GM12878 (cell line): ENCODE results near the gene NT5M. TPM values are rescaled to one million over a fixed set of nuclear protein-coding genes. Genes with fewer than 3 reads are reported as not detected.

Source experiments
- ATAC-seq: fragments of 200-7000 bp; cut with Tn5 transposase; 3 replicates; pipeline ENCODE4 v1.9.1; 2020; ENCODE audit warnings: mild to moderate bottlenecking, moderate library complexity
- Bru-seq: library from RNA; stranded (reverse); fragments of 400-500 nt; gene quantifications from one replicate; lab custom pipeline; 2021; lab: Mats Ljungman, UMichigan
- BruChase-seq, 2 experiments: library from RNA; stranded (reverse); fragments of 400-500 nt; gene quantifications; one replicate each; lab custom pipeline; 2021; lab: Mats Ljungman, UMichigan
- BruUV-seq: library from RNA; stranded (reverse); fragments of 400-500 nt; replicated peaks from 2 replicates; lab custom pipeline; 2021; lab: Mats Ljungman, UMichigan
- CTCF ChIA-PET: fragments of 300-600 bp; sonication (Branson Sonifier 250); formaldehyde crosslinking; extraction: SDS; loops from one replicate; lab custom pipeline; 2021; ENCODE audit warnings: inconsistent platforms; lab: Yijun Ruan, JAX
- POLR2A ChIA-PET: fragments of 350-600 bp; formaldehyde crosslinking; extraction: SDS; loops from one replicate; lab custom pipeline; 2021; ENCODE audit warnings: inconsistent platforms; lab: Charles Lee
- RAD21 ChIA-PET: fragments of 300-600 bp; sonication (Branson Sonifier 250); formaldehyde crosslinking; loops from one replicate; lab custom pipeline; 2023; ENCODE audit warnings: antibody characterized with exemption; ENCODE audit not compliant: unreplicated experiment; lab: Charles Lee
- SMC1A ChIA-PET: fragments of 300-600 bp; sonication (Branson Sonifier 250); formaldehyde crosslinking; loops from one replicate; lab custom pipeline; 2023; ENCODE audit not compliant: unreplicated experiment, uncharacterized antibody; lab: Charles Lee
- DNase-seq: peaks from one replicate; pipeline ENCODE4 v3.0.0-alpha.2; 2011; ENCODE audit warnings: low read depth, low spot score
- FAIRE-seq: peaks from 3 replicates; lab custom pipeline; 2011; peaks lifted over from hg19 to GRCh38; lab: Jason Lieb, UNC
- H2AFZ ChIP-seq: 2 replicates; pipeline ENCODE4 v1.6.0; 2011; ENCODE audit warnings: low read depth, low read length, control low read depth; ENCODE audit not compliant: control insufficient read depth
- H3K27ac ChIP-seq: 2 replicates; pipeline ENCODE4 v1.5.1; 2011; ENCODE audit warnings: control low read depth; ENCODE audit not compliant: control insufficient read depth, insufficient read depth
- H3K27me3 ChIP-seq, 2 experiments: replicated peaks in 1 of 2; 2 replicates each; pipeline versions ENCODE4 v1.6.0 to v1.6.1; 2011; ENCODE audit warnings: low read length in 1 of 2; ENCODE audit not compliant: control insufficient read depth in 2 of 2, insufficient read depth in 2 of 2
- H3K36me3 ChIP-seq, 2 experiments: 2 replicates each; pipeline ENCODE4 v1.5.1; 2011; ENCODE audit warnings: low read length in 1 of 2; ENCODE audit not compliant: control insufficient read depth in 2 of 2, insufficient read depth in 2 of 2
- H3K4me1 ChIP-seq: 2 replicates; pipeline ENCODE4 v1.6.1; 2011; ENCODE audit warnings: mild to moderate bottlenecking, low read length, moderate library complexity, mixed read lengths; ENCODE audit not compliant: control insufficient read depth, insufficient read depth
- H3K4me2 ChIP-seq: 2 replicates; pipeline ENCODE4 v1.6.0; 2011; ENCODE audit warnings: control low read depth; ENCODE audit not compliant: control insufficient read depth, insufficient read depth
- H3K4me3 ChIP-seq: fragments of 200-600 bp; sonication (generic); 2 replicates; pipeline ENCODE4 v1.5.1; 2016
- H3K79me2 ChIP-seq: 2 replicates; pipeline ENCODE4 v1.6.0; 2011; ENCODE audit warnings: low read length; ENCODE audit not compliant: control insufficient read depth, insufficient read depth
- H3K9ac ChIP-seq: 2 replicates; pipeline ENCODE4 v1.8.0; 2011; ENCODE audit warnings: low read length, control low read depth, mixed read lengths; ENCODE audit not compliant: control insufficient read depth, insufficient read depth
- H3K9me3 ChIP-seq: replicated peaks from 3 replicates; pipeline ENCODE4 v1.5.1; 2011; ENCODE audit warnings: mild to moderate bottlenecking, low read length; ENCODE audit not compliant: control insufficient read depth, insufficient read depth
- H4K20me1 ChIP-seq: 2 replicates; pipeline ENCODE4 v1.6.0; 2011; ENCODE audit not compliant: control insufficient read depth, insufficient read depth
- CBFB ChIP-seq: IDR thresholded peaks from 2 replicates; pipeline ENCODE4 v1.6.1; 2016; ENCODE audit warnings: antibody characterized with exemption, low read depth
- GABPA ChIP-seq: IDR thresholded peaks from 2 replicates; pipeline ENCODE4 v1.6.1; 2014; ENCODE audit warnings: antibody characterized with exemption, low read depth, mild to moderate bottlenecking, inconsistent platforms
- GATAD2B ChIP-seq: fragments of 450-650 bp; conservative IDR thresholded peaks from 2 replicates; pipeline ENCODE4 v1.6.1; 2017; ENCODE audit warnings: low read depth, mild to moderate bottlenecking, moderate library complexity
- POU2F2 ChIP-seq: IDR thresholded peaks from 3 replicates; pipeline ENCODE4 v1.6.1; 2011; ENCODE audit warnings: low read depth, mild to moderate bottlenecking, low read length, borderline replicate concordance
- RB1 ChIP-seq: fragments of 450-650 bp; formaldehyde crosslinking; IDR thresholded peaks from 2 replicates; pipeline ENCODE4 v1.6.1; 2017; ENCODE audit warnings: mild to moderate bottlenecking, borderline replicate concordance
- WGBS: methylation state at CpG from one replicate; pipeline ENCODE4 v1.1.6; 2016; ENCODE audit warnings: low lambda C conversion rate; ENCODE audit not compliant: insufficient replicate concordance, insufficient coverage; ENCODE audit errors: missing lambda C conversion rate; 5-methylcytosine and 5-hydroxymethylcytosine counted together
- in situ Hi-C: fragments of 300-500 bp; cut with MboI; formaldehyde crosslinking; loops from 9 replicates; pipeline ENCODE4 v1.14.3; 2018; ENCODE audit warnings: mixed read lengths
- intact Hi-C: fragments of 100-400 bp; cut with micrococcal nuclease; formaldehyde crosslinking; loops from one replicate; pipeline ENCODE4 v1.14.2; 2022; ENCODE audit not compliant: unreplicated experiment
- long read RNA-seq, 2 experiments: library from polyadenylated mRNA; unstranded; transcript quantifications; one replicate each; pipeline ENCODE4 v2.0.0, GENCODE V29; 2019 to 2020
- polyA minus RNA-seq, 3 experiments: library from RNA; depleted of rRNA, polyadenylated mRNA; stranded (reverse); fragments of >200 nt; gene quantifications; 2 replicates each; pipeline ENCODE4 v1.2.3, GENCODE V29; 2011
- polyA plus RNA-seq, 11 experiments: library from polyadenylated mRNA; depleted of rRNA in 4 of 11; unstranded in 6 of 11; stranded (reverse) in 5 of 11; fragments of >200 nt; fragmentation: Nextera tagmentation in 4 of 11; fragmentation: Illumina TruSeq in 1 of 11; extraction: Ambion mirVana in 4 of 11; extraction: Trizol in 1 of 11; gene quantifications; 1 replicate in 1 of 11; 2 replicates in 10 of 11; pipeline versions ENCODE4 v1.2.1 to v1.2.3, GENCODE V29; 2011 to 2016; ENCODE audit warnings: inconsistent platforms in 2 of 11, missing spikeins in 2 of 11, low read depth in 1 of 11
- total RNA-seq, 4 experiments: library from RNA; depleted of rRNA in 3 of 4; stranded (reverse); fragments of >200 nt in 3 of 4; fragmentation: Illumina TruSeq in 1 of 4; extraction: Trizol in 1 of 4; gene quantifications; 2 replicates each; pipeline versions ENCODE4 v1.2.1 to v1.2.3, GENCODE V29; 2013 to 2021
- TF ChIP-seq, protein P1 (sequence below): IDR thresholded peaks from 2 replicates; pipeline ENCODE4 v1.6.1; 2012; ENCODE audit warnings: low read depth, low read length, improper control_type of control experiment
- TF ChIP-seq, protein P2 (sequence below): fragments of 150-350 bp; IDR thresholded peaks from 2 replicates; pipeline ENCODE4 v1.6.1; 2014; ENCODE audit warnings: mild to moderate bottlenecking, low read depth, low read length
- TF ChIP-seq, protein P3 (sequence below): fragments of 450-650 bp; IDR thresholded peaks from 2 replicates; pipeline ENCODE4 v1.6.1; 2017; ENCODE audit warnings: mild to moderate bottlenecking, moderate library complexity
- TF ChIP-seq, protein P4 (sequence below), 3 experiments: IDR thresholded peaks in 2 of 3; conservative IDR thresholded peaks in 1 of 3; 2 replicates each; pipeline ENCODE4 v1.5.1; 2011; ENCODE audit warnings: low read depth in 3 of 3, low read length in 3 of 3, mild to moderate bottlenecking in 3 of 3, control low read depth in 2 of 3, moderate library complexity in 2 of 3, inconsistent platforms in 1 of 3, mixed read lengths in 1 of 3; ENCODE audit not compliant: control insufficient read depth in 2 of 3, insufficient read depth in 1 of 3; ENCODE audit errors: extremely low read depth in 1 of 3

Gene NT5M
- 2.3 and 3.0 TPM in 2 replicates for total RNA-seq (2013; cell fraction: nucleolus; rRNA removed)
- 14.1 and 17.3 TPM in 2 replicates for total RNA-seq (2014; rRNA removed)
- total RNA-seq (2014; rRNA removed; fragmentation: Illumina TruSeq; extraction: Trizol), result 3.0 TPM in 2 replicates
- total RNA-seq (2021), result 8.2 and 8.4 TPM in 2 replicates
- 2.7 TPM for polyA plus RNA-seq (2011; ENCODE audit: low read depth)
- 1.7 and 2.3 TPM in 2 replicates for polyA plus RNA-seq (2011; rRNA removed)
- polyA plus RNA-seq (2011; cell fraction: cytosol; rRNA removed), result 3.2 and 4.9 TPM in 2 replicates
- polyA plus RNA-seq (2011; cell fraction: nucleus; rRNA removed), result 4.4 and 5.0 TPM in 2 replicates
- 2.2 and 3.4 TPM in 2 replicates for polyA plus RNA-seq (2012)
- 1.3 and 2.9 TPM in 2 replicates for polyA plus RNA-seq (2014; fragmentation: Illumina TruSeq; extraction: Trizol)
- 1 to 10 TPM in 1 of 2 experiments, under 1 TPM in 1; 0.18 to 1.5 TPM for polyA plus RNA-seq (2014; fragmentation: Nextera tagmentation; extraction: Ambion mirVana)
- 10.0 and 11.0 TPM in 2 replicates for polyA plus RNA-seq (2014; rRNA removed)
- polyA plus RNA-seq (2016; fragmentation: Nextera tagmentation; extraction: Ambion mirVana), result 1 to 10 TPM in 1 of 2 experiments, under 1 TPM in 1; 0.59 to 5.1 TPM
- polyA minus RNA-seq (2011; rRNA and poly(A)+ RNA removed), result 1.7 and 2.8 TPM in 2 replicates
- polyA minus RNA-seq (2011; cell fraction: cytosol; rRNA and poly(A)+ RNA removed), result 1.4 and 2.1 TPM in 2 replicates
- polyA minus RNA-seq (2011; cell fraction: nucleus; rRNA and poly(A)+ RNA removed), result 2.8 and 4.9 TPM in 2 replicates
- percentile 46 among the genes with signal in this experiment for Bru-seq, nascent RNA
- BruChase-seq, experiment 1, labeled RNA remaining after a 6-hour chase, result percentile 46 among the genes with signal in this experiment
- BruChase-seq, experiment 2, labeled RNA remaining after a 2-hour chase, result percentile 38 among the genes with signal in this experiment
- long read RNA-seq, experiment 1, result 0 reads
- long read RNA-seq, experiment 2, result 0 reads

DNA sequence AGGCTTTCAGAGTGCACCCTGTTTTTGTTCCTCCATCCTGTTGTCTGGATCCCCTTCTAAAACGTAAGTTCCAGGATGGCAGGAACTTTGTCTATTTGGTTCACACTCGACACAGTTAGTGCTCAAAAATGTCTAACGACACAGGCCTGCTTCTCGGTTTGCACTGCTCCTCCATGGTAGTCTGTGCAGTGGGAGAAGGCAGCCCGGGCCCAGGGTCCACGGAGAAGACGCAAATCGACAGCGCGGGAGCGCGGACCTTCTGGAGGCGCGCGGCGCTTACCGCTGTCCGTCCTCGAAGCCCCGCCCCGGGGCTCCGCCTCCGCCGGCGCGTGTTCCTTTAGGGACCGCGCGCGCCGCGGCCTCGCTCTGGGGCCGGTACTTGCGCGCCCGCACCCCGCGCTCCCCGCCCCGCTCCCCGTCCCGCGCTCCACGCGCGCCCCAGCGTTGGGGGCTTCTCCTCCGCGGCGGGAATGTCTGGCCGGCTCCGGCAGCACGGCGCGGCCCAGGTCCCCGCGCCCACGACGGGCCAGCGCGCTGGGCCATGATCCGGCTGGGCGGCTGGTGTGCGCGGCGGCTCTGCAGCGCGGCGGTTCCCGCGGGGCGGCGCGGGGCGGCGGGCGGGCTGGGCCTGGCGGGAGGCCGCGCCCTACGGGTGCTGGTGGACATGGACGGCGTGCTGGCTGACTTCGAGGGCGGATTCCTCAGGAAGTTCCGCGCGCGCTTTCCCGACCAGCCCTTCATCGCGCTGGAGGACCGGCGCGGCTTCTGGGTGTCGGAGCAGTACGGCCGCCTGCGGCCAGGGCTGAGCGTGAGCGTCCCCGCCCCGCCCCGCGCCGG lies at the start of gene NT5M:
Gene NT5M (plus strand): TSS at position 364 of the 837 bp plus-strand sequence. CDS start 178 bp downstream, at position 542.
- intact Hi-C loops (loop anchor here (10.0 kb wide), 1 partner anchor 98 kb away; the partner anchor contains the start of gene PLD6), in situ Hi-C loops (no loop called here)
- Histone ChIP-seq H3K36me3 (no peaks in the 10 kb centered on the region), H3K4me2 (peak within 1 kb of the TSS; percentile 60), H3K4me3 (peak within 1 kb of the TSS; percentile 94), H3K9ac (peak within 1 kb of the TSS; percentile 57), H3K27me3 (no peaks in the 10 kb centered on the region), H3K27ac (peak within 1 kb of the TSS; percentile 35), H4K20me1 (no peaks in the 10 kb centered on the region), H3K4me1 (peaks cover 34% of the 10 kb centered on the region), H3K79me2 (peaks cover 4% of the 10 kb centered on the region), H3K9me3 (no peaks in the 10 kb centered on the region), H2AFZ (peak within 1 kb of the TSS; percentile 87)
- peak; percentile 77 for ATAC-seq
- ChIA-PET CTCF (no interaction called here), RAD21 (no interaction called here), POLR2A (no interaction called here), SMC1A (no interaction called here)
- no peak for FAIRE-seq
- DNase-seq, result no peak
- BruUV-seq, result no TSS peak
- WGBS, result 2% methylated on average over 34 of the region's 107 CpGs
- TF ChIP-seq CBFB, result no peak
- no peak for TF ChIP-seq GABPA
- 0 out of 2 replicates have a peak, but pooled peaks have one; percentile 54 for TF ChIP-seq RB1
- TF ChIP-seq, protein P1, sequence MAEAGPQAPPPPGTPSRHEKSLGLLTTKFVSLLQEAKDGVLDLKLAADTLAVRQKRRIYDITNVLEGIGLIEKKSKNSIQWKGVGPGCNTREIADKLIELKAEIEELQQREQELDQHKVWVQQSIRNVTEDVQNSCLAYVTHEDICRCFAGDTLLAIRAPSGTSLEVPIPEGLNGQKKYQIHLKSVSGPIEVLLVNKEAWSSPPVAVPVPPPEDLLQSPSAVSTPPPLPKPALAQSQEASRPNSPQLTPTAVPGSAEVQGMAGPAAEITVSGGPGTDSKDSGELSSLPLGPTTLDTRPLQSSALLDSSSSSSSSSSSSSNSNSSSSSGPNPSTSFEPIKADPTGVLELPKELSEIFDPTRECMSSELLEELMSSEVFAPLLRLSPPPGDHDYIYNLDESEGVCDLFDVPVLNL, result no peak
- peak; percentile 75 for TF ChIP-seq GATAD2B
- TF ChIP-seq, protein P2, sequence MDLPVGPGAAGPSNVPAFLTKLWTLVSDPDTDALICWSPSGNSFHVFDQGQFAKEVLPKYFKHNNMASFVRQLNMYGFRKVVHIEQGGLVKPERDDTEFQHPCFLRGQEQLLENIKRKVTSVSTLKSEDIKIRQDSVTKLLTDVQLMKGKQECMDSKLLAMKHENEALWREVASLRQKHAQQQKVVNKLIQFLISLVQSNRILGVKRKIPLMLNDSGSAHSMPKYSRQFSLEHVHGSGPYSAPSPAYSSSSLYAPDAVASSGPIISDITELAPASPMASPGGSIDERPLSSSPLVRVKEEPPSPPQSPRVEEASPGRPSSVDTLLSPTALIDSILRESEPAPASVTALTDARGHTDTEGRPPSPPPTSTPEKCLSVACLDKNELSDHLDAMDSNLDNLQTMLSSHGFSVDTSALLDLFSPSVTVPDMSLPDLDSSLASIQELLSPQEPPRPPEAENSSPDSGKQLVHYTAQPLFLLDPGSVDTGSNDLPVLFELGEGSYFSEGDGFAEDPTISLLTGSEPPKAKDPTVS, result no peak
- TF ChIP-seq, protein P3, sequence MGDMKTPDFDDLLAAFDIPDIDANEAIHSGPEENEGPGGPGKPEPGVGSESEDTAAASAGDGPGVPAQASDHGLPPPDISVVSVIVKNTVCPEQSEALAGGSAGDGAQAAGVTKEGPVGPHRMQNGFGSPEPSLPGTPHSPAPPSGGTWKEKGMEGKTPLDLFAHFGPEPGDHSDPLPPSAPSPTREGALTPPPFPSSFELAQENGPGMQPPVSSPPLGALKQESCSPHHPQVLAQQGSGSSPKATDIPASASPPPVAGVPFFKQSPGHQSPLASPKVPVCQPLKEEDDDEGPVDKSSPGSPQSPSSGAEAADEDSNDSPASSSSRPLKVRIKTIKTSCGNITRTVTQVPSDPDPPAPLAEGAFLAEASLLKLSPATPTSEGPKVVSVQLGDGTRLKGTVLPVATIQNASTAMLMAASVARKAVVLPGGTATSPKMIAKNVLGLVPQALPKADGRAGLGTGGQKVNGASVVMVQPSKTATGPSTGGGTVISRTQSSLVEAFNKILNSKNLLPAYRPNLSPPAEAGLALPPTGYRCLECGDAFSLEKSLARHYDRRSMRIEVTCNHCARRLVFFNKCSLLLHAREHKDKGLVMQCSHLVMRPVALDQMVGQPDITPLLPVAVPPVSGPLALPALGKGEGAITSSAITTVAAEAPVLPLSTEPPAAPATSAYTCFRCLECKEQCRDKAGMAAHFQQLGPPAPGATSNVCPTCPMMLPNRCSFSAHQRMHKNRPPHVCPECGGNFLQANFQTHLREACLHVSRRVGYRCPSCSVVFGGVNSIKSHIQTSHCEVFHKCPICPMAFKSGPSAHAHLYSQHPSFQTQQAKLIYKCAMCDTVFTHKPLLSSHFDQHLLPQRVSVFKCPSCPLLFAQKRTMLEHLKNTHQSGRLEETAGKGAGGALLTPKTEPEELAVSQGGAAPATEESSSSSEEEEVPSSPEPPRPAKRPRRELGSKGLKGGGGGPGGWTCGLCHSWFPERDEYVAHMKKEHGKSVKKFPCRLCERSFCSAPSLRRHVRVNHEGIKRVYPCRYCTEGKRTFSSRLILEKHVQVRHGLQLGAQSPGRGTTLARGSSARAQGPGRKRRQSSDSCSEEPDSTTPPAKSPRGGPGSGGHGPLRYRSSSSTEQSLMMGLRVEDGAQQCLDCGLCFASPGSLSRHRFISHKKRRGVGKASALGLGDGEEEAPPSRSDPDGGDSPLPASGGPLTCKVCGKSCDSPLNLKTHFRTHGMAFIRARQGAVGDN, result peak; percentile 71; the same call in 1 of the 2 replicates
- TF ChIP-seq, protein P4, sequence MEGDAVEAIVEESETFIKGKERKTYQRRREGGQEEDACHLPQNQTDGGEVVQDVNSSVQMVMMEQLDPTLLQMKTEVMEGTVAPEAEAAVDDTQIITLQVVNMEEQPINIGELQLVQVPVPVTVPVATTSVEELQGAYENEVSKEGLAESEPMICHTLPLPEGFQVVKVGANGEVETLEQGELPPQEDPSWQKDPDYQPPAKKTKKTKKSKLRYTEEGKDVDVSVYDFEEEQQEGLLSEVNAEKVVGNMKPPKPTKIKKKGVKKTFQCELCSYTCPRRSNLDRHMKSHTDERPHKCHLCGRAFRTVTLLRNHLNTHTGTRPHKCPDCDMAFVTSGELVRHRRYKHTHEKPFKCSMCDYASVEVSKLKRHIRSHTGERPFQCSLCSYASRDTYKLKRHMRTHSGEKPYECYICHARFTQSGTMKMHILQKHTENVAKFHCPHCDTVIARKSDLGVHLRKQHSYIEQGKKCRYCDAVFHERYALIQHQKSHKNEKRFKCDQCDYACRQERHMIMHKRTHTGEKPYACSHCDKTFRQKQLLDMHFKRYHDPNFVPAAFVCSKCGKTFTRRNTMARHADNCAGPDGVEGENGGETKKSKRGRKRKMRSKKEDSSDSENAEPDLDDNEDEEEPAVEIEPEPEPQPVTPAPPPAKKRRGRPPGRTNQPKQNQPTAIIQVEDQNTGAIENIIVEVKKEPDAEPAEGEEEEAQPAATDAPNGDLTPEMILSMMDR (IDR thresholded peaks at IDR 0.05 in 2 of 3, conservative IDR thresholded peaks at IDR 0.05 in 1 of 3; ENCODE audit: control insufficient read depth in 2 of 3, extremely low read depth in 1 of 3, insufficient read depth in 1 of 3, low read depth in 3 of 3, low read length in 3 of 3), result no peak
- TF ChIP-seq POU2F2, result 0 out of 3 replicates have a peak, but pooled peaks have one; percentile 9
